Measurements from ENCODE around the gene RNF166.
A peak's percentile ranks its signal among the peaks of the same experiment; 100 is the strongest.

RNF166 gene, protein sequence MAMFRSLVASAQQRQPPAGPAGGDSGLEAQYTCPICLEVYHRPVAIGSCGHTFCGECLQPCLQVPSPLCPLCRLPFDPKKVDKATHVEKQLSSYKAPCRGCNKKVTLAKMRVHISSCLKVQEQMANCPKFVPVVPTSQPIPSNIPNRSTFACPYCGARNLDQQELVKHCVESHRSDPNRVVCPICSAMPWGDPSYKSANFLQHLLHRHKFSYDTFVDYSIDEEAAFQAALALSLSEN

DNA sequence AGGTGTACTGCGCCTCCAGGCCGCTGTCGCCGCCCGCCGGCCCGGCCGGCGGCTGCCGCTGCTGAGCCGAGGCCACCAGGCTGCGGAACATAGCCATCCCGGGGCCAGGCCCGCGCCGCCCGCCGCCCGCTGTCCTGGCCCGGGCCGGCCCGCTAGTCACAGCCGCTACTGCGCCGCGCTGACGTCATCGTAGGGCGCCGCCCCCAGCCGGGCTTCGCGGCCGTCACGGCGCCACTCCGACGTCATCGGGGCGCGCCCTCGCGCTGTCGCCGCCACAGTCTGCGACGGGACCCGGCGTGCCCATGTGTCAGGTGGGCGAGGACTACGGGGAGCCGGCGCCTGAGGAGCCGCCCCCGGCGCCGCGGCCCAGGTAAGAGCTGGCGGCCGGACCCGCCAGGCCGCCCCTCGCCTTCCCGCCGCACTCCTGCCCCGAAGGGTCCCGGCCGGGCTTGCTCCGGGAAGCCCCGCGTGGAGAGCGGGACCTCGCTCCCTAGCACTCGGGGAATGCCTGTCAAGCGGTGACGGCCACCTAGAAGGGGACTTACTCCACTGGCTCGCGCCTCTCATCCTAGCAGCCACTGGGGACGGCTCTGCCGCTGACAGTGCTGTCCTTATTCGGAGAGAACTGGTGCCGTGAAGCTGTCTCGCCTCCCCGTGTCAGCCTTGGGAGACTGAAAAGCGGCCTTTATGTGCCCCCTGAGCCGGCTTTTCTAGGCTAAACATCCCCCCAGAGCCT, at the start of gene RNF166, which contains the start of gene CTU2:
Gene RNF166, minus strand, starts transcription at position 180 of the 736 bp plus-strand sequence. Its CDS starts 83 bp downstream, at position 97.
Gene CTU2, plus strand, starts transcription at position 275 of the 736 bp plus-strand sequence. Its CDS starts 28 bp downstream, at position 303.
- DNase-seq (ENCODE audit: low read depth, low spot score): peak; percentile 46

DNA sequence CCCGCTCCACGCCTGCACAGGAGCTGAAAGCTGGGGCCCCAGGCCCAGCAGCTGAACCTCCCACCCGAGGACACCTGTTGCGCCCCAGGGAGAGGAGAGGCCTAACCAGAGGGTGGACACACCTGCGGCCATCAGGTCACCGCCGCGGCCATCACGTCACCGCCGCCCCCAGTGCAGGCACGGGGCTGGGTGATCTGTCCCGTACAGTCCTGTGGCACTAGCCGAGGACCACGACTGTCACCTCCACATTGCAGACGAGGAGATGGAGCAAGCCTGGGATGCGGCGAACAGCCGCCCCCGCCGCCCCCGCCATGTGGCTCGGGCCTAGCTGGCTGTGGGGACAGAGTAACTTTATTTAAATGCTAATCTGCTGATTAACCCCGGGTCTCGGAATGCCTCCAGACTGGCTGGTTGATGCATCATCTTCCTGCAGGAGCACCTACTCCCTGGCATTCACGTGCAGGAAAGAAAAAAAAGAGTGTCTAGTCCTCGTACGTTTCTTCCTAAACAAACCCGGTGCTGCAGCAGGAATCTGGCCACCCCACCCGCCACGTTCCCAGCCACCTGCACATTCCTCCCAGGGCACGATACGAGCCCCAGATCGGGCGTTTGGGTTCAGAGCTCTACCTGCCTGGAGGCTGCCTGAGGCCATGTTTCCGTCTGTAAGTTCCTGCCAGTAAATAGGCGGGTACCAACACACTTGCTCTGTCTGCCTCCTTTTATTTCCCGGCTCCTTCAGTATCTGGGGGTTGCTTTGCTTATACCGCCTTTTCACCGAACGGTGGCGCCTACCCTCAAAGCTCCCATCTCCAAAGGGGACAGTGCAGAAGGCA, 48.9 kb upstream of the RNF166 start:
- DNase-seq (ENCODE audit: low read depth, low spot score): no peak

DNA sequence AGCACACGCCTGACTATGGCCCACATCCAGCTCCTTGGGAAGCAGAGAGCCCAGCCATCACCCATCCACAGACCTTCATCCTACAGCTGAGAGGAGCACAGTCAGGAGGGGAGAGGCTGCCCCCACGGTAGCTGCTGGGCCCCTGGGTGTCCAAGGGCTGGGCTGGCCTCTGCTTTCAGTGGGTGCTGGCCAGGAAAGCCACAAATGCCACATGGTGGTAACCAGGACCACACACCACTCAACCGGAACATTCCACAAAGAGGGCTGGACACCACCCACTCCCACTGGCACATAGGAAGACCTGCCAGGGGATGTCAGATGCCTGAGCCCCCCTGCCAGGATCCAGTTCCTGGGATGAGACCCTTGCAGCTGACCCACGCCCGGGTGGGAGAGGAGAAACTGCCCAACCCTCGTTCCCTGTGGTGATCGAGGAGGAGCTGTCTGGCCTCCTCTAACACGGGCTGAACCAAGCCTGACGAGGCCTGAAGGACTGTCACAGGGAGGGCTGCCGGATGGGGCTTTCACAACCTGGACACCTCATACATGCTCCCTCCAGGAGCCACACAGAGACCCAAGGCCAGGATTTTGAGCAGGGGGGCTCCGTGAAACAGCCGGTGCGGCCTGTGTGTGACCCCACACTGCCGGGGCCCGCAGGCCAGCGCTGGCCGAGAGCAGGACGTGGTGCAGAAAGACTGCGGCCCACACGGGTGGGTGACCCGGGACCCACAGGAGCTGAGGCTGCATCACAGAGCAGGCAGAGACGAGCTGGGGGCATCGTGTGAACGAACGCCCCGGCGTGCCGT, 48.1 kb upstream of the RNF166 start:
- no peak for DNase-seq (ENCODE audit: low read depth, low spot score)

DNA sequence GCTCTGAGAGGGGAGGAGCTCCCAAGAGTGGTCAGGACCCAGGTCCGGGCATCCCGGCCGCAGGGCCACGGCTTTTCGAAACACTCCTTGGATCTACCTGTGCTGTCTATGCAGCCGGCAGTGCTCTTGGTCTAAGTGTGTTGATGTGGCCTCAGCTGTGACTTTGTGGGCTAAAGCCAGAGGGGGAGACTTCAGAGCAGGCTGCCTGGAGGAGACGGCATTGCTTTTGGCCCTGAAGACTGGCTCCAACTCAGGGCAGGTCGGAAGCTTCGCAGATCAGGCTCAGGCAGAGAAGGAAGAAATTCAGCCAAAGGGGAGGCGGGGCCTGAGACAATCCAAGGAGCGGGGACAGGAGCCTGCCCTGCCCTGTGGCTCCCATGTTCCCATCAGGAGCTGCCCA, 47.4 kb upstream of the RNF166 start:
- DNase-seq (ENCODE audit: low read depth, low spot score): no peak

DNA sequence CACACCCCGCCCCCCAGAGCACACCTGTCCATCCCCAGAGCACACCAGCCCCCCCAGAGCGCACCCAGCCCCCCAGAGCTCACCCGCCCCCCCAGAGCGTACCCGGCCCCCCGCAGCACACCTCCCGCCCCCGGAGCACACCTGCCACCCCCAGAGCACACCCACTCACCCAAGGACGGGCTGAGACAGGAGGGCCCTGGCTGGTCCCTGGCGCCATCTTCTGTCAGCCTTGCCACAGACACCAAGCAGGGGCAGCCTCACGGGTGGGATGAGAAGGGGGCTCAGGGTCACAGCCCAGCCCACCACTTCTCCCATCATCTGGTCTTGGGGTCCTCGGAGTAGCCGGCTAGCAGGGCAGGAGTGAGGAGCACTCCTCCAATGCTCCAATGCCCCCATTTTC, 47.0 kb upstream of the RNF166 start:
- DNase-seq (ENCODE audit: low read depth, low spot score): no peak

DNA sequence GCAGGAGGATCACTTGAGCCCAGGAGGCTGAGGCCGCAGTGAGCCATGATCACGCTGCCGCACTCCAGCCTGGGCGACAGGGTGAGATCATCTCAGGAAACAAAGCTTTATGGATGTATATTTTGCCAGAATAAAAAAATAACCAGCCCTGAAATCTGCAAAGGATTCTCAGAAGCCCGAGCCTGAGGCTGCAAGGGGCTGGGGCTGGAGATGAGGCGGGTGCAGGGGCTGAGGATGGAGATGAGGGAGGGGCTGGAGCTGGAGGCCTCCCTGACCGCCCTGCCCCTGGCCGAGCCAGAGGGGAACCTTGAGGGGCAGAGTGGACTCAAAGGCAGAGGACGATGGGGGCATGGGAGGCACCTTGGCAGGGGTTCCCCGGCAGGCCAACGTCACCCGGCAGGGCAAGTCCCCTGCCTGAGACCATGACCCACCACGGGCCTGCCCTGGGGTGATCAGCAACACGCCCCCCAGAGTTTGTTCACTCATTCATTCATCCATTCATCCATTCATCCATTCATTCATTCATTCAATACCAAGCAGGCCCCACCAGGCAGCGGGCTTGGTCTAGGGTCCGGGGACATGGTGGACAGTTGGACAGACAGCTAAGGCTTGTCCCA, 46.3 kb upstream of the RNF166 start:
- DNase-seq (ENCODE audit: low read depth, low spot score): no peak

DNA sequence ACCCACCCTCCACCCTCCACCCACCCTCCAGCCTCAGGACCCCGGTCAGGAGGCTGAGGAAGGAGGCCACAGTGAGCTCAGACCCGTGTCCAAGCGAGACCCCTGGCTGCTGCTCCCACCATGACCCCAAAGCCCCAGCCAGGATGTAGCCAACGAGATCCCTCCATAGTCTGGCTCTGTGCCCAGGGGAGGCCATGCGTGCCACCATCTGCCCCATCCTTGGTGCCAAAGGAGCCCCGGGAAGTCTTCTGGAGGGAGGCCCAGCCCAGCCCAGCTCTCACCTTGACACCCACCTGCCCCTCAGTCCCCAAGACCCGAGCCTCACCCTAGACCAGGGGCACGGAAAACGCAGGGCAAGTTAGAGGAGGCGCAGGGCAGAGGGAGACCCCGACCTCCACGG, 44.6 kb upstream of the RNF166 start:
- DNase-seq (ENCODE audit: low read depth, low spot score): no peak

DNA sequence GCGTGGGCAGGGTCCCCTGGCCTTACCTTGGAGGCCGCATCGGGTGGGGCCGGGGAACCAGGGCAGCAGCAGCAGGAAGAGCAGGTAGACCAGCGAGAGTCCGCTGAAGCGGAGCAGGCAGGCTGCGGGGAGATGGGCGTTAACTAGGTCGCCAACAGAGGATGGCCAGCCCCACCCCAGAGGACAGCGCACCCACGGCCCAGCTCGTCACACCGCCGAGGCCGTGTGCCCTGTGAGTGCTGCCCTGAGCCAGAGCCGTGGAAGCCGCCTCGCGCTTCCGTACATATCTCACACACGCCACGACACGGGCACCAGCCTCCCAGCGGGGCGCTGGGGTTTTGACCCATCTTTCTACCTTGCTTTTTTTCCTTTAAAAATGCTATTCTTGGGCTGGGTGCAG, 43.1 kb upstream of the RNF166 start:
- no peak for DNase-seq (ENCODE audit: low read depth, low spot score)

DNA sequence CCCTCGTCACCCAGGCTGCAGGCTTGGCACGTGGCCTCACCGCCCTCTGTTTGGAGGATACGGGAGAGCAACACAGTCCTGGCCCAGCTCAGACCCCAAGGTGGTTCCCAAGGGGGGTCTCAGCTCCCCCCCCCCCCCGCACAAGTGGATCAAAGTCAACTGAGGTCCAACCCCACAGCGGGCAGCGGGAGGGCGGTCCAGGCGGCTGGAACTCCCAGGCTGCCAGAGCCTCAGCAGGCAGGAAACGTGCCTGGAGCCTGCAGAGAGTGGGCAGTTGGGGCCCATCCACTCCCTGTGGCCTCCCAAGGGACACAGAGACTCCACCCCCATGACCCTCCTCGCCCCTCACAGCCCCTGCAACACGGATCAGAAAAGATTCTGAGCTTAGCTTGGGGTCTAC, 42.2 kb upstream of the RNF166 start:
- DNase-seq (ENCODE audit: low read depth, low spot score): no peak

DNA sequence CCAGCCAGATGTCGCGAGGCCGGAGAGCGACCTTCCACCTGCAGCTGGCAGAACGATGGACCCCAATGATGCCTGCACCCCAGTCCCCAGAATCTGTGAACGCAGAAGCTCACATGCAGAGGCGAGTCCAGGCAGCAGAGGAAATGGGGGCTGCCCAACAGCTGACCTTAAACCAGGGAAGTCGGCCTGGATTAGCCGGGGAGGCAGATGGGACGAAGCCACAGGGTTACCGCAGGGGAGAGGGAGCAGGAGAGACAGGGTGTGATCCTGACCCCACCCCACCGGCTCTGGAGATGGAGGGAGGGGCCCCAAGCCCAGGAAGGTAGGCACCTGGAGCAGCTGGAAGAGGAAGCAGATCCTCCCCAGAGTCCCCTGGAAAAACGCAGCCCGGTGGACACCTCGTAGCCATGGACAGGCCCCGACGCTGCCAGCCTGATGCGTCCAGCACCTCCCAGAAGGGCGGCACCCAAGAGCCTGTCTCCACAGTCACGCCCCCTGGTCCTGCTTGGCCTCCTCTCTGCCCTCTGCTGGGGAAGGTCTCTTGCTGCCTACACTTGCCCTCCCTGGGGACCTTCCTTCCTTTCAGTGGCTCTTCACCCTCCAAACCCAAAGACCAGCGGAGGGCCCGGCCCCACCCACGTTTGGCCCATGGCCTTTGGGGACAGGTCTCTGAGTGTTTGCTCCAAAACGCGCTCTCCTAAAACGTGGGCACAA, 41.5 kb upstream of the RNF166 start:
- no peak for DNase-seq (ENCODE audit: low read depth, low spot score)

DNA sequence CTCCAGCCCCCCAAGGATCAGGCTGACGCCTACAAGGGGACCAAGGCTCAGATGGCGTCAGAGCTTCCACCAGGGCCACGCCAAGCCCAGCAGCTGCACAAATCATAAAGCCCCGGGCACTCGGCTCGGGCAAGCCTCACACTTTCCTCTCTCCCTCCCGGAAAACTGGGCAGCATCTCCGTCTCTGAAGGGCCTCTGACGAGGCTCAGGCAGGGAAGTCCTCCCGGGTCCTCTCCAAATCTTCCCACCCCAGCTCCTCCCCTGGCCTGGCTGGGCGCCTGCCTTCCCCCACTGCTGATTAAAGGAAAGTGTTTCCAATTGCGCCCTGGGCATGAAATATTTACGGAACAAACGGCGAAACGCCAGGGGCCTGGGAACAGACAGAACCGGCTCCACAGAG, 40.3 kb upstream of the RNF166 start:
- no peak for DNase-seq (ENCODE audit: low read depth, low spot score)

DNA sequence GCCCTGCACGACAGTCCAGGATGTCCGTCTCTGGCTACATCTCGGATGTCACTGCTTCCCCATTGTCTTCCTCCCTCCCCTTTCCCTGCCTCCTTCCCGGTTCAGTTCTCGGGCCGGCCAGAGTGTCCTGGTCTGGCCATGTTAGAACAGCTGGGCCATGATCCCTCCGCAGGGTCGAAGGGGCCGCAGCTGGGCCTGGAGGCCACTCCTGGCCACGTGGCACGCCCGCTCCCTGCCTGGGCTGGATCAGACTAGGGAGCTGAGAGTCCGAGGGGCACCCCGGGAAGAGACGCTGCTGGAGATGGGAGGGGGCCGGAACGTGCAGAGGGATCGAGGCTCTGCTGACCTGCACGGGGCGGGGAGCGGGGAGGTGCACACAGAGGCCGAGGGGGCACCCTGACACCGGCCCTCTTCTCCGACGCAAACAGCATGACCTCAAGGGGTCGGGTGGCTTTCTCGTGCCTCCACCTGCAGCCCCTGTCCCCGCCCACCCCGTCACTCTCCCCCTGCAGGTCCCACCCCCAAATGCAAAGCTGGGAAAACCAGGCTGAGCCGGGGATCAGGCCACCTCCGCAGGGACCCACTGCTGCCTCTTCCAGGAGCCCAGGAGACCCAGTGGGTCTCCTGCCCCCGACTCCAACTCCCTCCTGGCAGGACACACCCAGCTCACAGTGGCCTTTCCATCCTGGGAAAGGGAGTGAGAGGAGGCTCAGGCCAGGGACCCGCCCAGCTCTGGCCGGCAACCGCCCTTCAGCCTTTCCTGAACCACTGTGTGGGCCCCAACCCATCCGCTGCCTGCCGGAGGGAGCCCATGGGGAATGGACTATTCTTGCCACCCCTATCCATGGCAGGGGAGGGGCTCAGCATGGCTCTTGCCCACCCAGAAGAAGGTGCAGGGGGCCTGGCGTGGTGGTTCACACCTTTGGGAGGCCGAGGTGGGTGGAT, 38.6 kb upstream of the RNF166 start:
- no peak for DNase-seq (ENCODE audit: low read depth, low spot score)

DNA sequence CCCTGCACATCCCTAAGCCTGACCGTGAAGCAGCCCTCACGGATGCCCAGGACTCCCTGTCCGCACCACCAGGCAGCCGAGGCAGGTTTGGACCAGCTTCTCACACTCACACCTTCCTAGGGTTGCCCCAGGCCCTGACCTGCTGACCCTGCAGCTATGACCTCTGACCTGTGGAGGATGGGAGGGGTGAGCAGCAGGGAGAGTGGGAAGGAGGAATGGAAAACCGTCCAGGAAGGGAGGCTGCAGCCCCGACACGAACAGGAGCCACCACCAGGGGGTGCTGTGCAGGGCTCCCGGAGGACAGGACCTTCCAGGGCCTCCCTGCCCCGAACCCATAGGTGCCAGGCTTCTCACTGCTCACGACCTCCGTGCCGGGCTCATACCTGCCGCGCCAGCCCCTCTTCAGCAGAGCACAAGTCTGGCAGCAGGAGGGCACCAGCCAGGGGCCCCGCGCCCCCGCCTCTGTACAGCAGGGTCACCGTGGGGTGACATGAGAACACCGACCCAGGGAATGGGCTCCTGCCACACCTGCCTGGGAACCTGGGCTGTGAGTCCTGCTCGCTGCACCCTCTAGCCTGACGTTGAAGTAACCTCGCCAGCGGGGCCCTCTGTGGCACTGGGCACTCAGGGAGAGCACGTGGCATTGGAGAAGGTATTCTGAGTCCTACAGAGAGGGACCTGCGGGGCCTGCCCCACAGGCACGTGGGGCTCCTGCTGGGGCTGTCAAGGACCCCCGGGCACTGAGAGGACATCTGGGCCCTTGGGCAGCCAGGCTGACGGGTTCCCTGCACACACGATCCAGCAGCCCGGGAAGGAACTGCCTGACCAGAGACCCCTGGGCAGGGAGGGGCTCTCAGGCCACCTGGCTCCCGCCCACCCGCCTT, 37.7 kb upstream of the RNF166 start:
- DNase-seq (ENCODE audit: low read depth, low spot score): no peak

DNA sequence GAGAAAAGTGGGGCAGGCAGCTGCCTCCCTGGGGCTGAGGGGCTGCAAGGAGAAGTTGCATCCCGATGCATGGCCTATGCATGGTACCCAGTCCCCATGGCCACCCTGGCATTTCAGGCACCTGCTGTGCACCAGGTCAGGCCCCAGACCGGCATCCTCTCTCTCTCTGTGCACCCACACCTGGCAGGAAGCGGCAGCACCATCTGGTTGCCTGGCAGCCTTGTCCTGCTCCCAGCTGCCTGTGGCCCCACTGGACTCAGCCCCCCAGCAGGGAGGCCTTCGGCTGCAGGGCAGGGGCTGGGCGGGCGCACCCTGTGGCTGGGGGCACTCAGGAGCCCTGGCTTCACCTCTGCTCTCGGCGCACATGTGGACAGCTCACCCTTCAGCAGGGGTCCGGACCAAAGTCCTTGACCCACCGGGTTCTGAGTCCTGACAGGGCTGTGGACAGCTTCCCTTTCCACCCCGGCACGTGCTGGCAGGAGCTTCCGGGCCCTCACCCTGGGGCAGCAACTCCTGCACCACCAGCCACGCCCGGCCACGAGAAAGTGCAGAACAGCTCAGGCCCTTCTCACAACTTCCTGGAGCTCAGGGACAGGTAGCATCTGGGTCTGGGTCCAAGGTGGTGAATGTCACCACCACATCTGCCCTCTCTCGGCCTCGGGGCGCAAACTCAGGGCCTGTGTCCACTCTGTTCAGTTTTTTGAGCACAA, 36.8 kb upstream of the RNF166 start:
- no peak for DNase-seq (ENCODE audit: low read depth, low spot score)

DNA sequence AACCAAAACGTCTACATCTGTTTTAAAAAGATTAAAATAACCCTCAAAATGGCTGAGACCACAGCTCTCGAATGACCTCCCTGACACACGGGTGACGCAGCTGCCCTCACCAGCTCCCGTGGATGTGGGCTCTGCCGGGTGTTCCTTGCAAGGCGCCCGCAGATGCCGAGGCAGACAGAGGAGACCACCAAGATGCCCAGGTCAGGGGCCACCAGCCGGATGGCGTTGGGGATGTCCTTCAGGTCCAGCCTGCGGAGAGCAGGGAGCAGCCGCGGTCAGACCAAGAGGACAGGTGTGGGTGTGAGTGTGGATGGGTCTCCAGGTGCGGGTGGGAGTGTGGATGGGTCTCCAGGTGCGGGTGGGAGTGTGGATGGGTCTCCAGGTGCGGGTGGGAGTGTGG, 35.2 kb upstream of the RNF166 start:
- DNase-seq (ENCODE audit: low read depth, low spot score): no peak

DNA sequence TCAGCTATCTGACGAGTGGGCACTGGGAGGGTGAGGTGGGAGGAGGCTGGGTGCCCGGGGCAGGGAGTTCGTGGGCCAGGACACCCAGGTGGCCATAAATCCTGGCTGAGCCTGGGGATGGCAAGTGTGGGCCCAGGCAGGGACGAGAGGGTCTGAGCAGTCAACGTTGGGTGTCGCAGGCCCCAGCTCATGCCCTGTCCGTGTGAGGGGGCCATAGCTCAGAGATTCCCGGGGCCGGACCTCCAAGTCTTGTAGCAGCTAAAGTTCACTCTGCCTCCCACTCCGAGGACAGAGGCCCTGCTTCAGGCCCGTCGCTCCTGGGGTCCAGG, 34.5 kb upstream of the RNF166 start:
- DNase-seq (ENCODE audit: low read depth, low spot score): no peak

DNA sequence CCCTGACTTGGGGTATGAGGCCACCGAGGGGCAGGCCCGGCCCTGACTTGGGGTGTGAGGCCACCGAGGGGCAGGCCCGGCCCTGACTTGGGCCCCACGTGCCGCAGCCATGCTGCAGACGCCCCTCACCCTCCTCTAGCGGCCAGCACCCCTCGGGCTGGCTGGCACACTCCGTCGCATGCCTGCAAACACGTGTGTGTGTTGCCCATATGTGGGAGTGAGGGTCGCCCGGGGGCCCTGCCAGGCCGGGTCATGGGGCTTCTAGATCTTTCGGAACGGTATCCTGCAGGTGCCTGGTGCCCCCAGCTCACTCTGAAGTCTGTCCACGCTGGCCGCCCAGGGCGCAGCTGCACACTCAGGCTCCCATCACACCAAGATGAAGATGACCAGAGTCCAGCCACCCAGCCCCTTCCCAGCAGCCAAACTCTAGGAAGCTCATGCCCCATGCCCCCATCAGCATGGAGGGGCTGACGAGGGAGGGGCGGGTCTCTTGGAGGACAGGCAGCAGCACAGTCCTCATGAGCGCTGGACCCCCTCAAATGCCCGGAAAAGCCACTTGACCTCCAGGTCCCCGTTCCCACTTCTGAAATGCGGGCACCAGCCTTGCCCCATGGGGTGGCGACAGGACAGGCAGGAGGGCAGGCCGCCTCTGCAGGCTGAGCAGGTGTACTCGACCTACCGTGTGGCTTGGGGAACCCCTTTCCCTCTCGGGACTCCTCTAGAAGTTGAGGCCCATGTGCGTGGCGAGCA, 33.9 kb upstream of the RNF166 start:
- DNase-seq (ENCODE audit: low read depth, low spot score): no peak

Measured in smooth muscle cell of the brain vasculature (primary cell).